K562 (cell line): ENCODE measurements around the gene CARD14.

ENCODE experiments used
- CREB1 ChIP-seq, 2 experiments: sonication (generic) in 1 of 2; formaldehyde crosslinking in 1 of 2; IDR thresholded peaks; 2 replicates each; pipeline versions ENCODE4 v1.6.1 to v1.8.0; 2012 to 2022; ENCODE audit warnings: inconsistent platforms in 1 of 2, mild to moderate bottlenecking in 1 of 2, missing genetic modification reagents in 1 of 2, moderate library complexity in 1 of 2
- CTCF ChIP-seq, 3 experiments: IDR thresholded peaks in 2 of 3; conservative IDR thresholded peaks in 1 of 3; 2 replicates each; pipeline ENCODE4 v1.5.1; 2011 to 2012; ENCODE audit warnings: low read length in 3 of 3, mild to moderate bottlenecking in 3 of 3, control low read depth in 2 of 3, improper control_type of control experiment in 1 of 3, inconsistent platforms in 1 of 3, low read depth in 1 of 3, mixed read lengths in 1 of 3, moderate library complexity in 1 of 3; ENCODE audit not compliant: insufficient read depth in 2 of 3
- EZH2 ChIP-seq: IDR thresholded peaks from 2 replicates; pipeline ENCODE4 v1.6.1; 2012; ENCODE audit warnings: low read depth, mild to moderate bottlenecking, inconsistent platforms, low read length, borderline replicate concordance
- FOSL1 ChIP-seq: fragments of 200-800 bp; sonication (Bioruptor generic); conservative IDR thresholded peaks from 2 replicates; pipeline ENCODE4 v1.6.1; 2016; ENCODE audit warnings: missing genetic modification characterization, missing compliant biosample characterization
- HNRNPK ChIP-seq: fragments of 200-400 bp; formaldehyde crosslinking; IDR thresholded peaks from one replicate; pipeline ENCODE4 v1.6.1; 2018; ENCODE audit warnings: mild to moderate bottlenecking, low read depth, low read length; ENCODE audit not compliant: poor library complexity, severe bottlenecking
- JUN ChIP-seq, 2 experiments: sonication (generic) in 1 of 2; formaldehyde crosslinking in 1 of 2; IDR thresholded peaks; 2 replicates each; pipeline versions ENCODE4 v1.6.1 to v1.8.0; 2012 to 2022; ENCODE audit warnings: borderline replicate concordance in 2 of 2, mild to moderate bottlenecking in 2 of 2, improper control_type of control experiment in 1 of 2, low read depth in 1 of 2, low read length in 1 of 2, missing genetic modification reagents in 1 of 2
- JUNB ChIP-seq: fragments of 450-650 bp; formaldehyde crosslinking; conservative IDR thresholded peaks from 2 replicates; pipeline ENCODE4 v1.4.0; 2020; ENCODE audit warnings: mild to moderate bottlenecking
- MEIS2 ChIP-seq: fragments of 450-650 bp; IDR thresholded peaks from 2 replicates; pipeline ENCODE4 v1.6.1; 2014; ENCODE audit warnings: mild to moderate bottlenecking; ENCODE audit not compliant: partially characterized antibody
- MTA2 ChIP-seq: fragments of 450-650 bp; IDR thresholded peaks from 2 replicates; pipeline ENCODE4 v1.6.1; 2016; ENCODE audit warnings: low read depth
- POLR2AphosphoS2 ChIP-seq: IDR thresholded peaks from 2 replicates; pipeline ENCODE4 v1.6.1; 2012; ENCODE audit warnings: low read length, improper control_type of control experiment
- ZBED1 ChIP-seq: IDR thresholded peaks from 2 replicates; pipeline ENCODE4 v1.6.1; 2014
- ZNF589 ChIP-seq: fragments of 200-800 bp; sonication (Bioruptor generic); IDR thresholded peaks from 2 replicates; pipeline ENCODE4 v1.6.1; 2016; ENCODE audit warnings: low read depth, missing genetic modification characterization, missing compliant biosample characterization
- TF ChIP-seq, protein P1 (sequence below): sonication (generic); formaldehyde crosslinking; IDR thresholded peaks from 2 replicates; pipeline ENCODE4 v1.8.0; 2022; ENCODE audit warnings: mild to moderate bottlenecking, missing genetic modification reagents
- TF ChIP-seq, protein P2 (sequence below), 2 experiments: fragments of 450-650 bp; formaldehyde crosslinking in 1 of 2; IDR thresholded peaks; 2 replicates each; pipeline versions ENCODE4 v1.4.0 to v1.6.1; 2014 to 2020; ENCODE audit warnings: mild to moderate bottlenecking in 2 of 2, borderline replicate concordance in 1 of 2, low read depth in 1 of 2

DNA sequence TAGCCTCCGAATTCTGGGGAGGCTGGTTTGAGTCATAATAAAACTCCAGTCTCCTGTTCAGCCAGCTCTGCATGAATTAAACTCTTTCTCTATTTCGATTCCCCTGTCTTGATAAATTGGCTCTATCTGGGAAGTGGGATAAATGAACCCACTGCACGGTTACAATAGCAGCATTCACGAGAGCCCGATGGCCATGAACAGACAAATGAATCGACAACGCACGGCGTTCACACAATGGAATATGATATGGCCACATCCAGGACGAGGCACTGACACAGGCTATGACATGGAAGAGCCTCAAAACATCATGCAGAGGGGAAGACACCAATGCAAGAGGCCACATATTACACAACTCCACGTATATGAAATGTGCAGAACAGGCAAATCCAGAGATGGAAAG is 5.6 kb upstream of the CARD14 start:
- TF ChIP-seq MTA2 = no peak
- TF ChIP-seq, protein P1, sequence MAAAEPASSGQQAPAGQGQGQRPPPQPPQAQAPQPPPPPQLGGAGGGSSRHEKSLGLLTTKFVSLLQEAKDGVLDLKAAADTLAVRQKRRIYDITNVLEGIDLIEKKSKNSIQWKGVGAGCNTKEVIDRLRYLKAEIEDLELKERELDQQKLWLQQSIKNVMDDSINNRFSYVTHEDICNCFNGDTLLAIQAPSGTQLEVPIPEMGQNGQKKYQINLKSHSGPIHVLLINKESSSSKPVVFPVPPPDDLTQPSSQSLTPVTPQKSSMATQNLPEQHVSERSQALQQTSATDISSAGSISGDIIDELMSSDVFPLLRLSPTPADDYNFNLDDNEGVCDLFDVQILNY (CRISPR knock-in tag) = no peak
- no peak for TF ChIP-seq CREB1 (IDR thresholded peaks at IDR 0.05)
- TF ChIP-seq CREB1 (CRISPR knock-in tag; IDR thresholded peaks at IDR 0.05) = no peak
- TF ChIP-seq JUN (IDR thresholded peaks at IDR 0.05; ENCODE audit: borderline replicate concordance, low read depth, low read length) = no peak
- TF ChIP-seq JUN (CRISPR knock-in tag; IDR thresholded peaks at IDR 0.05; ENCODE audit: borderline replicate concordance) = no peak
- no peak for TF ChIP-seq POLR2AphosphoS2
- no peak for TF ChIP-seq EZH2
- no peak for TF ChIP-seq JUNB (CRISPR knock-in tag)
- no peak for TF ChIP-seq HNRNPK
- TF ChIP-seq, protein P2, sequence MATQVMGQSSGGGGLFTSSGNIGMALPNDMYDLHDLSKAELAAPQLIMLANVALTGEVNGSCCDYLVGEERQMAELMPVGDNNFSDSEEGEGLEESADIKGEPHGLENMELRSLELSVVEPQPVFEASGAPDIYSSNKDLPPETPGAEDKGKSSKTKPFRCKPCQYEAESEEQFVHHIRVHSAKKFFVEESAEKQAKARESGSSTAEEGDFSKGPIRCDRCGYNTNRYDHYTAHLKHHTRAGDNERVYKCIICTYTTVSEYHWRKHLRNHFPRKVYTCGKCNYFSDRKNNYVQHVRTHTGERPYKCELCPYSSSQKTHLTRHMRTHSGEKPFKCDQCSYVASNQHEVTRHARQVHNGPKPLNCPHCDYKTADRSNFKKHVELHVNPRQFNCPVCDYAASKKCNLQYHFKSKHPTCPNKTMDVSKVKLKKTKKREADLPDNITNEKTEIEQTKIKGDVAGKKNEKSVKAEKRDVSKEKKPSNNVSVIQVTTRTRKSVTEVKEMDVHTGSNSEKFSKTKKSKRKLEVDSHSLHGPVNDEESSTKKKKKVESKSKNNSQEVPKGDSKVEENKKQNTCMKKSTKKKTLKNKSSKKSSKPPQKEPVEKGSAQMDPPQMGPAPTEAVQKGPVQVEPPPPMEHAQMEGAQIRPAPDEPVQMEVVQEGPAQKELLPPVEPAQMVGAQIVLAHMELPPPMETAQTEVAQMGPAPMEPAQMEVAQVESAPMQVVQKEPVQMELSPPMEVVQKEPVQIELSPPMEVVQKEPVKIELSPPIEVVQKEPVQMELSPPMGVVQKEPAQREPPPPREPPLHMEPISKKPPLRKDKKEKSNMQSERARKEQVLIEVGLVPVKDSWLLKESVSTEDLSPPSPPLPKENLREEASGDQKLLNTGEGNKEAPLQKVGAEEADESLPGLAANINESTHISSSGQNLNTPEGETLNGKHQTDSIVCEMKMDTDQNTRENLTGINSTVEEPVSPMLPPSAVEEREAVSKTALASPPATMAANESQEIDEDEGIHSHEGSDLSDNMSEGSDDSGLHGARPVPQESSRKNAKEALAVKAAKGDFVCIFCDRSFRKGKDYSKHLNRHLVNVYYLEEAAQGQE (IDR thresholded peaks at IDR 0.05; ENCODE audit: borderline replicate concordance) = no peak
- TF ChIP-seq, protein P2 (CRISPR knock-in tag; IDR thresholded peaks at IDR 0.05; ENCODE audit: low read depth) = no peak
- TF ChIP-seq MEIS2 = no peak
- TF ChIP-seq ZNF589 (CRISPR knock-in tag) = no peak
- TF ChIP-seq ZBED1 = no peak
- TF ChIP-seq FOSL1 = no peak
- TF ChIP-seq CTCF (IDR thresholded peaks at IDR 0.05 in 2 of 3, conservative IDR thresholded peaks at IDR 0.05 in 1 of 3; ENCODE audit: insufficient read depth in 2 of 3, low read depth in 1 of 3, low read length in 3 of 3) = no peak
